ENCODE data around the gene ACSL3. TPM values are rescaled to one million over a fixed set of nuclear protein-coding genes. Genes with fewer than 3 reads are reported as not detected.
A peak's percentile ranks its signal among the peaks of the same experiment; 100 is the strongest.

The ACSL3 gene
- total RNA-seq, 1 experiment from 2014 or later = 236 TPM

DNA sequence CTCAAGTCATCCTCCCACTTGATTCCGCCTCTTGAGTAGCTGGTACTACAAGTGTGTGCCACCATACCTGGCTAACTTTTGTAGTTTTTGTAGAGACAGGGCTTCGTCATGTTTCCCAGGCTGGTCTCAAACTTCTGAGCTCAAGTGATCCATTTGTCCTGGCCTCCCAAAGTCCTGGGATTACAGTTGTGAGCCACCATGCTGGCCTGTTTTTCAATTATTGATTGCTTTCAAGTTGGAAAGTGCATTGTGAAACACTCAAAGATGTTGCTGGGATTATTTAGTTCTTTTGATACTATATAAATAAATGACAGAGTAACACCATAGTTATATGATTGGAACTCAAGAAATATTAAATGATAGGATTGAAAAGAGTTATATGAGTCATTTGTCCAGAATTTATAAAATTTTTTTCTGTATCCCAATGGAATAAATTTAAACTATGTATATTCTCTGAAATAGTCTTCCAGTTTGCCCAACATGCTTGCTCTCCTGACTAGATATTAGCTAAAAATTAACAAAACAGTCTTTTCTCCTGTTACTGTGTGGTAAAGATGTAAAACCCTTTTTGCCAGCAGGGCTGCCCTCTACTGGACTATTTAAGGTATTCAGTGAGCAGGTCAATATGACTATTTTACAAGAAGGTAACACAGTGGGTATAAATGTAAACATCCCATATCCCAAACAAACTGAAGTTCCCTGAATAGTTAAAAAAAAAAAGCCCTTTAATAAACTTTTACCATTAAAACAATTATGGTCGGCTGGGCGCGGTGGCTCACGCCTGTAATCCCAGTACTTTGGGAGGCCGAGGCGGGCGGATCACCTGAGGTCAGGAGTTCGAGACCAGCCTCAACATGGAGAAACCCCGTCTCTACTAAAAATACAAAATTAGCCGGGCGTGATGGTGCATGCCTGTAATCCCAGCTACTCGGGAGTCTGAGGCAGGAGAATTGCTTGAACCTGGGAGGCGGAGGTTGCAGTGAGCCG lies 42.7 kb downstream of the ACSL3 start:
- ATAC-seq (peak; percentile 58), DNase-seq (peak; percentile 64)
- Histone ChIP-seq H3K4me2 (ENCODE audit: low read length) (no peak overlapping the region), H2AFZ (ENCODE audit: low read length) (no peak overlapping the region), H3K79me2 (ENCODE audit: low read length) (peaks cover 97% of the 10 kb centered on the region), H3K4me1 (ENCODE audit: insufficient read depth, low read length) (peaks cover 30% of the 10 kb centered on the region), H3K36me3 (ENCODE audit: low read depth, low read length) (peaks cover 37% of the 10 kb centered on the region), H3K9ac (ENCODE audit: low read length) (no peak overlapping the region), H4K20me1 (ENCODE audit: low read length) (peaks cover 85% of the 10 kb centered on the region), H3K9me3 (ENCODE audit: low read length) (no peaks in the 10 kb centered on the region), H3K27me3 (ENCODE audit: low read length) (no peaks in the 10 kb centered on the region), H3K9me2 (replicated peaks; ENCODE audit: low read length) (no peaks in the 10 kb centered on the region), H3K27ac (ENCODE audit: low read length) (no peak overlapping the region), H3K4me3 (ENCODE audit: low read length) (no peak overlapping the region), H3F3A (ENCODE audit: low read length, unreplicated experiment) (no peaks in the 10 kb centered on the region)
- TF ChIP-seq, protein P1, sequence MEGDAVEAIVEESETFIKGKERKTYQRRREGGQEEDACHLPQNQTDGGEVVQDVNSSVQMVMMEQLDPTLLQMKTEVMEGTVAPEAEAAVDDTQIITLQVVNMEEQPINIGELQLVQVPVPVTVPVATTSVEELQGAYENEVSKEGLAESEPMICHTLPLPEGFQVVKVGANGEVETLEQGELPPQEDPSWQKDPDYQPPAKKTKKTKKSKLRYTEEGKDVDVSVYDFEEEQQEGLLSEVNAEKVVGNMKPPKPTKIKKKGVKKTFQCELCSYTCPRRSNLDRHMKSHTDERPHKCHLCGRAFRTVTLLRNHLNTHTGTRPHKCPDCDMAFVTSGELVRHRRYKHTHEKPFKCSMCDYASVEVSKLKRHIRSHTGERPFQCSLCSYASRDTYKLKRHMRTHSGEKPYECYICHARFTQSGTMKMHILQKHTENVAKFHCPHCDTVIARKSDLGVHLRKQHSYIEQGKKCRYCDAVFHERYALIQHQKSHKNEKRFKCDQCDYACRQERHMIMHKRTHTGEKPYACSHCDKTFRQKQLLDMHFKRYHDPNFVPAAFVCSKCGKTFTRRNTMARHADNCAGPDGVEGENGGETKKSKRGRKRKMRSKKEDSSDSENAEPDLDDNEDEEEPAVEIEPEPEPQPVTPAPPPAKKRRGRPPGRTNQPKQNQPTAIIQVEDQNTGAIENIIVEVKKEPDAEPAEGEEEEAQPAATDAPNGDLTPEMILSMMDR (conservative IDR thresholded peaks at IDR 0.05; ENCODE audit: low read depth, low read length) = peak; percentile 78
- TF ChIP-seq EZH2 (IDR thresholded peaks at IDR 0.05; ENCODE audit: low read length, unreplicated experiment) (no peak), EZH2phosphoT487 (IDR thresholded peaks at IDR 0.05; ENCODE audit: borderline replicate concordance, low read length) (no peak)
- ChIA-PET POLR2A (ENCODE audit: unreplicated experiment) (interaction anchor here (0.7 kb wide), 1 partner anchor 37 kb away, joined by 6 read pairs; no protein-coding TSS in a partner anchor), CTCF (interaction anchor here (0.6 to 1.0 kb wide), 6 partner anchors 19 to 197 kb away, joined by 3 to 7 read pairs (median 4); no protein-coding TSS in a partner anchor)
- no TSS peak for BruUV-seq (replicated peaks)
- intact Hi-C loops (cut with micrococcal nuclease) = loop anchor here (1.0 kb wide), 5 partner anchors 43 to 213 kb away; no protein-coding TSS in a partner anchor

DNA sequence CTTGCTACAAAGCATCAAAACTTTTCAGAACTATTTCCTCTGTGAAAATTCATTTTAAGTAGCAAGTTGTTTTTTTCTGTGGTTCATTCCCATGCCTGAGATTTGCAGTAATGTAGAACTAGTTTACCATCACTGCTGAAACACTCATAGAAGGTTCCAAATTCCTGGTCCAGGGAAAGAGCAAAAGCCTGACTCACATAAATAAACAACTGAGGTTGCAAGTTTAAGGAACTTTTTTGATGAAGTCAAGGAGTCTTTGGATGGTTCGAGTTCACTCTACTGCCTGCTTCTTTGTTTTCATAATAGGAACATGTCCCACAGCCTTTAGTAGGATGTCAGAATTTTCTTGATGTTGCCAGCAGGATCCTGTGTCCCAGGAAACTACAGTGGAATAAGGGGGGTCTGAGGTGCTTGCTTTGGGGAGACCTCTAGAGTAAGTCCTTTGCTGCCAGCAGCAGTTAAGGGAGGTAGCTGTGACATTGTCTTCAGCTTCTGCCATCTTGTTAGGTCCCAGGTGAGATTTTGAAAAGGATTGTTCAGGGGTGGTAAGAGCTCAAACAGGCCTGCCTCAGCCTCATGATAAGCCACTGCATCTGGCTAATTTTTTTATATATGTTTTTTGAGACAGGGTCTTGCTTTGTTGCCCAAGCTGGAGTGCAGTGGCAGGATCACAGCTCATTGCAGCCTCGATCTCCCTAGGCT lies 43.9 kb downstream of the ACSL3 start:
- TF ChIP-seq, protein P1 (conservative IDR thresholded peaks at IDR 0.05; ENCODE audit: low read depth, low read length) = no peak
- TF ChIP-seq EZH2phosphoT487 (IDR thresholded peaks at IDR 0.05; ENCODE audit: borderline replicate concordance, low read length) (no peak), EZH2 (IDR thresholded peaks at IDR 0.05; ENCODE audit: low read length, unreplicated experiment) (no peak)
- CTCF ChIA-PET = no interaction called here
- no peak overlapping the region for H3K9ac ChIP-seq (ENCODE audit: low read length)

More for the DNA sequence above, 43.9 kb downstream of the ACSL3 start:
- peak; percentile 62 for DNase-seq
- intact Hi-C loops (cut with micrococcal nuclease) = no loop called here
- Histone ChIP-seq H3K9me3 (ENCODE audit: low read length) (no peaks in the 10 kb centered on the region), H3K4me3 (ENCODE audit: low read length) (no peak overlapping the region), H3K4me2 (ENCODE audit: low read length) (0 out of 2 replicates have a peak overlapping the region, but pooled peaks have one; percentile 13), H3K36me3 (ENCODE audit: low read depth, low read length) (peaks cover 47% of the 10 kb centered on the region), H3K27ac (ENCODE audit: low read length) (no peak overlapping the region), H3K4me1 (ENCODE audit: insufficient read depth, low read length) (peaks cover 20% of the 10 kb centered on the region), H3F3A (ENCODE audit: low read length, unreplicated experiment) (no peaks in the 10 kb centered on the region), H3K9me2 (replicated peaks; ENCODE audit: low read length) (no peaks in the 10 kb centered on the region), H3K79me2 (ENCODE audit: low read length) (peaks cover 97% of the 10 kb centered on the region), H2AFZ (ENCODE audit: low read length) (no peak overlapping the region), H4K20me1 (ENCODE audit: low read length) (peaks cover 83% of the 10 kb centered on the region), H3K27me3 (ENCODE audit: low read length) (no peaks in the 10 kb centered on the region)
- POLR2A ChIA-PET (ENCODE audit: unreplicated experiment) = no interaction called here
- ATAC-seq = peak; percentile 52
- no TSS peak for BruUV-seq (replicated peaks)
